Eye (tissue), 1 donor: Measurements from ENCODE around the gene LYL1.

Experiments
- DNase-seq: peaks from one replicate; pipeline ENCODE4 v3.0.0-alpha.2; 2015

LYL1 gene

GRCh38 chr19:13091400-13092157 is 11.1 kb downstream of the LYL1 start:
- peak; percentile 87 for DNase-seq

GRCh38 chr19:13090511-13091231 is 12.0 kb downstream of the LYL1 start:
- DNase-seq = no peak

- DNase-seq = no peak
Observed at GRCh38 chr19:13089857-13090507, 12.7 kb downstream of the LYL1 start.

GRCh38 chr19:13089139-13089856 is 13.4 kb downstream of the LYL1 start:
- DNase-seq = no peak

GRCh38 chr19:13087795-13088537 is 14.7 kb downstream of the LYL1 start:
- no peak for DNase-seq

GRCh38 chr19:13087295-13087694 is 15.4 kb downstream of the LYL1 start:
- DNase-seq = no peak

GRCh38 chr19:13086341-13086740 is 16.3 kb downstream of the LYL1 start:
- no peak for DNase-seq

- DNase-seq = no peak
Observed at GRCh38 chr19:13085666-13086065, 17.0 kb downstream of the LYL1 start.

GRCh38 chr19:13083627-13084026 is 19.0 kb downstream of the LYL1 start:
- DNase-seq = no peak

GRCh38 chr19:13083008-13083404 is 19.7 kb downstream of the LYL1 start:
- no peak for DNase-seq

GRCh38 chr19:13082192-13083007 is 20.3 kb downstream of the LYL1 start:
- peak; percentile 82 for DNase-seq

GRCh38 chr19:13079542-13079986 is 23.1 kb downstream of the LYL1 start:
- peak; percentile 82 for DNase-seq

GRCh38 chr19:13078897-13079541 is 23.6 kb downstream of the LYL1 start:
- no peak for DNase-seq

GRCh38 chr19:13078381-13078780 is 24.3 kb downstream of the LYL1 start:
- DNase-seq = no peak

- DNase-seq = peak; percentile 69
Observed at GRCh38 chr19:13077240-13077639, 25.4 kb downstream of the LYL1 start.

GRCh38 chr19:13076787-13077186 is 25.9 kb downstream of the LYL1 start:
- no peak for DNase-seq

- DNase-seq = no peak
Observed at GRCh38 chr19:13076320-13076719, 26.3 kb downstream of the LYL1 start.

- DNase-seq = no peak
Observed at GRCh38 chr19:13074378-13074777, 28.3 kb downstream of the LYL1 start.

GRCh38 chr19:13073263-13073662 is 29.4 kb downstream of the LYL1 start:
- no peak for DNase-seq

- DNase-seq = no peak
Observed at GRCh38 chr19:13072188-13072908, 30.3 kb downstream of the LYL1 start.
